ENCODE measurements around the gene TAF8.

Gene TAF8

GRCh38 chr6:42040856-42041480 is 9.4 kb upstream of the TAF8 start:
- no peak for TF ChIP-seq EZH2 (optimal IDR thresholded peaks at IDR 0.05; ENCODE audit: low read depth, low read length)
- no peaks in the 10 kb centered on the region for H4K20me1 ChIP-seq (ENCODE audit: insufficient read depth, low read length)
- no peak overlapping the region for H3K4me3 ChIP-seq (ENCODE audit: low read length)
- no peak overlapping the region for H3K27ac ChIP-seq (ENCODE audit: low read length)
- no peaks in the 10 kb centered on the region for H3F3A ChIP-seq (ENCODE audit: insufficient read depth, low read length)
- peaks cover 1% of the 10 kb centered on the region; the same call in 1 of the 2 replicates for H3K27me3 ChIP-seq (replicated peaks; ENCODE audit: insufficient read depth, low read length)
- no peaks in the 10 kb centered on the region for H3K79me2 ChIP-seq (ENCODE audit: low read length)
- no peak overlapping the region for H3K9ac ChIP-seq (ENCODE audit: low read length)
- H3K36me3 ChIP-seq (replicated peaks; ENCODE audit: insufficient read depth, low read length): no peaks in the 10 kb centered on the region
- DNase-seq: no peak
- peaks cover 10% of the 10 kb centered on the region for H3K4me1 ChIP-seq (ENCODE audit: low read length)
- no peaks in the 10 kb centered on the region for H3K9me3 ChIP-seq (replicated peaks; ENCODE audit: insufficient read depth, low read length)
- no peak overlapping the region for H2AFZ ChIP-seq (ENCODE audit: low read length)
- no peak overlapping the region for H3K4me2 ChIP-seq (ENCODE audit: low read depth, low read length)
- no peaks in the 10 kb centered on the region for H3K9me2 ChIP-seq (replicated peaks; ENCODE audit: insufficient read depth, low read length)

- Histone ChIP-seq H3K4me1 (ENCODE audit: low read length) (peaks cover 12% of the 10 kb centered on the region), H3K36me3 (replicated peaks; ENCODE audit: insufficient read depth, low read length) (no peaks in the 10 kb centered on the region), H3K9ac (ENCODE audit: low read length) (no peak overlapping the region), H3F3A (ENCODE audit: insufficient read depth, low read length) (peaks cover under 1% of the 10 kb centered on the region; the same call in 1 of the 2 replicates), H3K4me2 (ENCODE audit: low read depth, low read length) (no peak overlapping the region), H3K4me3 (ENCODE audit: low read length) (no peak overlapping the region), H3K9me3 (replicated peaks; ENCODE audit: insufficient read depth, low read length) (no peaks in the 10 kb centered on the region), H4K20me1 (ENCODE audit: insufficient read depth, low read length) (no peaks in the 10 kb centered on the region), H3K27me3 (replicated peaks; ENCODE audit: insufficient read depth, low read length) (peaks cover 6% of the 10 kb centered on the region), H3K27ac (ENCODE audit: low read length) (no peak overlapping the region), H3K9me2 (replicated peaks; ENCODE audit: insufficient read depth, low read length) (no peaks in the 10 kb centered on the region), H2AFZ (ENCODE audit: low read length) (no peak overlapping the region), H3K79me2 (ENCODE audit: low read length) (no peaks in the 10 kb centered on the region)
- TF ChIP-seq EZH2phosphoT487 (IDR thresholded peaks at IDR 0.05; ENCODE audit: low read length) (no peak), EZH2 (optimal IDR thresholded peaks at IDR 0.05; ENCODE audit: low read depth, low read length) (no peak), CTCF (IDR thresholded peaks at IDR 0.05; ENCODE audit: low read length) (no peak)
- no peak for DNase-seq
Observed at GRCh38 chr6:42041481-42042053, 8.8 kb upstream of the TAF8 start.

GRCh38 chr6:42042108-42042507 is 8.2 kb upstream of the TAF8 start:
- H3K9ac ChIP-seq (ENCODE audit: low read length): no peak overlapping the region
- H3K4me3 ChIP-seq (ENCODE audit: low read length): no peak overlapping the region
- H3K79me2 ChIP-seq (ENCODE audit: low read length): no peaks in the 10 kb centered on the region
- H3K9me2 ChIP-seq (replicated peaks; ENCODE audit: insufficient read depth, low read length): no peaks in the 10 kb centered on the region
- H3F3A ChIP-seq (ENCODE audit: insufficient read depth, low read length): peaks cover 5% of the 10 kb centered on the region; the same call in 1 of the 2 replicates
- H2AFZ ChIP-seq (ENCODE audit: low read length): no peak overlapping the region
- H3K36me3 ChIP-seq (replicated peaks; ENCODE audit: insufficient read depth, low read length): no peaks in the 10 kb centered on the region
- H3K27me3 ChIP-seq (replicated peaks; ENCODE audit: insufficient read depth, low read length): peaks cover 12% of the 10 kb centered on the region
- no peak for DNase-seq
- H3K27ac ChIP-seq (ENCODE audit: low read length): no peak overlapping the region
- no peaks in the 10 kb centered on the region for H4K20me1 ChIP-seq (ENCODE audit: insufficient read depth, low read length)
- H3K4me1 ChIP-seq (ENCODE audit: low read length): peaks cover 12% of the 10 kb centered on the region
- no peak overlapping the region for H3K4me2 ChIP-seq (ENCODE audit: low read depth, low read length)
- TF ChIP-seq EZH2phosphoT487 (IDR thresholded peaks at IDR 0.05; ENCODE audit: low read length): no peak
- TF ChIP-seq CTCF (IDR thresholded peaks at IDR 0.05; ENCODE audit: low read length): no peak
- TF ChIP-seq EZH2 (optimal IDR thresholded peaks at IDR 0.05; ENCODE audit: low read depth, low read length): no peak
- H3K9me3 ChIP-seq (replicated peaks; ENCODE audit: insufficient read depth, low read length): no peaks in the 10 kb centered on the region

Data from MM.1S (cell line).